ENCODE data around the gene PHYKPL. TPM values are rescaled to one million over a fixed set of nuclear protein-coding genes. Genes with fewer than 3 reads are reported as not detected.
A peak's percentile ranks its signal among the peaks of the same experiment; 100 is the strongest.

The PHYKPL gene
- total and polyA plus RNA-seq, 5 donors from 2014 or later: 41.5 to 165 (median 42.9) TPM

- H3K4me3 ChIP-seq (ENCODE audit: low read depth, low read length): no peak overlapping the region
These were observed 36.3 kb downstream of the PHYKPL start for GRCh38 chr5:178196281-178196812.

GRCh38 chr5:178194026-178194425 lies 38.6 kb downstream of the PHYKPL start:
- no peak overlapping the region for H3K4me3 ChIP-seq (ENCODE audit: low read depth, low read length)
- Mint-ChIP-seq H3K4me1 (peaks cover 0 to 6% (median 4%) of the 10 kb centered on the region in 4 donors), H3K27ac (no peak overlapping the region), H3K27me3 (peaks cover 35% of the 10 kb centered on the region), H3K36me3 (no peaks in the 10 kb centered on the region), H3K4me3 (no peak overlapping the region), H3K9me3 (peaks cover 0 to 3% (median 0%) of the 10 kb centered on the region in 7 donors)
- DNase-seq: no peak
- H3K27me3 ChIP-seq (ENCODE audit: control insufficient read depth, insufficient read depth, low read length): peaks cover 7% of the 10 kb centered on the region
- ATAC-seq (ENCODE audit: low read depth in 2 of 2): no peak
- no peaks in the 10 kb centered on the region for H3K9me3 ChIP-seq (ENCODE audit: control insufficient read depth in 2 of 2, low read length in 2 of 2)
- no peaks in the 10 kb centered on the region for H3K36me3 ChIP-seq (ENCODE audit: control insufficient read depth, insufficient read depth, low read length)
- H3K4me1 ChIP-seq (ENCODE audit: control insufficient read depth, insufficient read depth, low read length, poor library complexity, severe bottlenecking): no peaks in the 10 kb centered on the region
- H3K27ac ChIP-seq (ENCODE audit: insufficient read depth, low read length, poor library complexity, severe bottlenecking): no peak overlapping the region

More at GRCh38 chr5:178196281-178196812, 36.3 kb downstream of the PHYKPL start:
- Mint-ChIP-seq H3K9me3 (peaks cover 0 to 3% (median 0%) of the 10 kb centered on the region in 7 donors), H3K4me1 (peaks cover 0 to 6% (median 4%) of the 10 kb centered on the region in 4 donors), H3K36me3 (no peaks in the 10 kb centered on the region), H3K27me3 (peaks cover 29% of the 10 kb centered on the region), H3K4me3 (no peak overlapping the region), H3K27ac (no peak overlapping the region)
- Histone ChIP-seq H3K9me3 (ENCODE audit: control insufficient read depth in 2 of 2, low read length in 2 of 2) (no peaks in the 10 kb centered on the region), H3K27me3 (ENCODE audit: control insufficient read depth, insufficient read depth, low read length) (peaks cover 7% of the 10 kb centered on the region), H3K4me1 (ENCODE audit: control insufficient read depth, insufficient read depth, low read length, poor library complexity, severe bottlenecking) (no peaks in the 10 kb centered on the region), H3K27ac (ENCODE audit: insufficient read depth, low read length, poor library complexity, severe bottlenecking) (no peak overlapping the region), H3K36me3 (ENCODE audit: control insufficient read depth, insufficient read depth, low read length) (no peaks in the 10 kb centered on the region)
- DNase-seq: no peak
- ATAC-seq (ENCODE audit: low read depth in 2 of 2): no peak

GRCh38 chr5:178193251-178193809 lies 39.3 kb downstream of the PHYKPL start:
- Histone ChIP-seq H3K4me1 (ENCODE audit: control insufficient read depth, insufficient read depth, low read length, poor library complexity, severe bottlenecking) (no peaks in the 10 kb centered on the region), H3K27ac (ENCODE audit: insufficient read depth, low read length, poor library complexity, severe bottlenecking) (no peak overlapping the region), H3K27me3 (ENCODE audit: control insufficient read depth, insufficient read depth, low read length) (peaks cover 7% of the 10 kb centered on the region), H3K36me3 (ENCODE audit: control insufficient read depth, insufficient read depth, low read length) (no peaks in the 10 kb centered on the region), H3K9me3 (ENCODE audit: control insufficient read depth in 2 of 2, low read length in 2 of 2) (no peaks in the 10 kb centered on the region), H3K4me3 (ENCODE audit: low read depth, low read length) (no peak overlapping the region)
- no peak overlapping the region for H3K4me3 Mint-ChIP-seq
- no peaks in the 10 kb centered on the region for H3K36me3 Mint-ChIP-seq
- DNase-seq (no peak), ATAC-seq (ENCODE audit: low read depth in 2 of 2) (no peak)
- H3K27me3 Mint-ChIP-seq: peaks cover 41% of the 10 kb centered on the region
- peaks cover 0 to 6% (median 4%) of the 10 kb centered on the region in 4 donors for H3K4me1 Mint-ChIP-seq
- peak overlapping the region in 1 of 3 donors; percentile 1 for H3K27ac Mint-ChIP-seq
- peaks cover 0 to 3% (median 0%) of the 10 kb centered on the region in 7 donors for H3K9me3 Mint-ChIP-seq

- no peaks in the 10 kb centered on the region for H3K4me1 ChIP-seq (ENCODE audit: control insufficient read depth, insufficient read depth, low read length, poor library complexity, severe bottlenecking)
- no peak for DNase-seq
- H3K36me3 Mint-ChIP-seq: no peaks in the 10 kb centered on the region
- H3K27me3 Mint-ChIP-seq: peaks cover 44% of the 10 kb centered on the region
- H3K9me3 Mint-ChIP-seq: peaks cover 0 to 3% (median 0%) of the 10 kb centered on the region in 7 donors
- no peak overlapping the region for H3K27ac Mint-ChIP-seq
- H3K27ac ChIP-seq (ENCODE audit: insufficient read depth, low read length, poor library complexity, severe bottlenecking): no peak overlapping the region
- no peaks in the 10 kb centered on the region for H3K36me3 ChIP-seq (ENCODE audit: control insufficient read depth, insufficient read depth, low read length)
- no peak overlapping the region for H3K4me3 Mint-ChIP-seq
- H3K4me1 Mint-ChIP-seq: peaks cover 0 to 6% (median 4%) of the 10 kb centered on the region in 4 donors
- peaks cover 7% of the 10 kb centered on the region for H3K27me3 ChIP-seq (ENCODE audit: control insufficient read depth, insufficient read depth, low read length)
- ATAC-seq (ENCODE audit: low read depth in 2 of 2): no peak
- H3K9me3 ChIP-seq (ENCODE audit: control insufficient read depth in 2 of 2, low read length in 2 of 2): no peaks in the 10 kb centered on the region
- H3K4me3 ChIP-seq (ENCODE audit: low read depth, low read length): no peak overlapping the region
These were observed 39.8 kb downstream of the PHYKPL start for GRCh38 chr5:178192787-178193186.

- peaks cover 7% of the 10 kb centered on the region for H3K27me3 ChIP-seq (ENCODE audit: control insufficient read depth, insufficient read depth, low read length)
- H3K9me3 ChIP-seq (ENCODE audit: control insufficient read depth in 2 of 2, low read length in 2 of 2): no peaks in the 10 kb centered on the region
- H3K36me3 Mint-ChIP-seq: no peaks in the 10 kb centered on the region
- peaks cover 0 to 3% (median 0%) of the 10 kb centered on the region in 7 donors for H3K9me3 Mint-ChIP-seq
- H3K27ac Mint-ChIP-seq: no peak overlapping the region
- H3K36me3 ChIP-seq (ENCODE audit: control insufficient read depth, insufficient read depth, low read length): no peaks in the 10 kb centered on the region
- ATAC-seq (ENCODE audit: low read depth in 2 of 2): no peak
- H3K4me1 Mint-ChIP-seq: peaks cover 0 to 6% (median 4%) of the 10 kb centered on the region in 4 donors
- H3K27ac ChIP-seq (ENCODE audit: insufficient read depth, low read length, poor library complexity, severe bottlenecking): no peak overlapping the region
- H3K4me3 Mint-ChIP-seq: no peak overlapping the region
- peaks cover 44% of the 10 kb centered on the region for H3K27me3 Mint-ChIP-seq
- H3K4me1 ChIP-seq (ENCODE audit: control insufficient read depth, insufficient read depth, low read length, poor library complexity, severe bottlenecking): no peaks in the 10 kb centered on the region
- DNase-seq: no peak
- no peak overlapping the region for H3K4me3 ChIP-seq (ENCODE audit: low read depth, low read length)
These were observed 40.4 kb downstream of the PHYKPL start for GRCh38 chr5:178192244-178192643.

- Histone ChIP-seq H3K36me3 (ENCODE audit: control insufficient read depth, insufficient read depth, low read length) (no peaks in the 10 kb centered on the region), H3K27me3 (ENCODE audit: control insufficient read depth, insufficient read depth, low read length) (peaks cover 7% of the 10 kb centered on the region), H3K4me3 (ENCODE audit: low read depth, low read length) (no peak overlapping the region), H3K27ac (ENCODE audit: insufficient read depth, low read length, poor library complexity, severe bottlenecking) (no peak overlapping the region), H3K9me3 (ENCODE audit: control insufficient read depth in 2 of 2, low read length in 2 of 2) (no peaks in the 10 kb centered on the region), H3K4me1 (ENCODE audit: control insufficient read depth, insufficient read depth, low read length, poor library complexity, severe bottlenecking) (no peaks in the 10 kb centered on the region)
- H3K4me3 Mint-ChIP-seq: no peak overlapping the region
- H3K9me3 Mint-ChIP-seq: peaks cover 0 to 3% (median 0%) of the 10 kb centered on the region in 7 donors
- no peak for ATAC-seq (ENCODE audit: low read depth in 2 of 2)
- peaks cover 44% of the 10 kb centered on the region for H3K27me3 Mint-ChIP-seq
- H3K27ac Mint-ChIP-seq: no peak overlapping the region
- H3K36me3 Mint-ChIP-seq: no peaks in the 10 kb centered on the region
- peaks cover 0 to 6% (median 4%) of the 10 kb centered on the region in 4 donors for H3K4me1 Mint-ChIP-seq
- DNase-seq: no peak
These were observed 40.9 kb downstream of the PHYKPL start for GRCh38 chr5:178191661-178192060.

- Mint-ChIP-seq H3K4me3 (no peak overlapping the region), H3K9me3 (peaks cover 0 to 3% (median 0%) of the 10 kb centered on the region in 7 donors), H3K27me3 (peaks cover 47% of the 10 kb centered on the region), H3K4me1 (peaks cover 0 to 4% (median 2%) of the 10 kb centered on the region in 4 donors), H3K27ac (no peak overlapping the region), H3K36me3 (no peaks in the 10 kb centered on the region)
- DNase-seq (no peak), ATAC-seq (ENCODE audit: low read depth in 2 of 2) (no peak)
- no peaks in the 10 kb centered on the region for H3K36me3 ChIP-seq (ENCODE audit: control insufficient read depth, insufficient read depth, low read length)
- no peak overlapping the region for H3K4me3 ChIP-seq (ENCODE audit: low read depth, low read length)
- H3K4me1 ChIP-seq (ENCODE audit: control insufficient read depth, insufficient read depth, low read length, poor library complexity, severe bottlenecking): no peaks in the 10 kb centered on the region
- H3K9me3 ChIP-seq (ENCODE audit: control insufficient read depth in 2 of 2, low read length in 2 of 2): no peaks in the 10 kb centered on the region
- no peak overlapping the region for H3K27ac ChIP-seq (ENCODE audit: insufficient read depth, low read length, poor library complexity, severe bottlenecking)
- peaks cover 7% of the 10 kb centered on the region for H3K27me3 ChIP-seq (ENCODE audit: control insufficient read depth, insufficient read depth, low read length)
These were observed 43.2 kb downstream of the PHYKPL start for GRCh38 chr5:178189433-178189832.

GRCh38 chr5:178187014-178187413 lies 45.6 kb downstream of the PHYKPL start, which contains the start of gene GMCL2:
Gene GMCL2, minus strand, starts transcription at chr5:178187371. Its CDS starts 72 bp downstream, at chr5:178187299.
- H3K9me3 ChIP-seq (ENCODE audit: control insufficient read depth in 2 of 2, low read length in 2 of 2): no peaks in the 10 kb centered on the region
- H3K4me3 Mint-ChIP-seq: no peak within 1 kb of the TSS
- H3K36me3 ChIP-seq (ENCODE audit: control insufficient read depth, insufficient read depth, low read length): no peaks in the 10 kb centered on the region
- no peaks in the 10 kb centered on the region for H3K36me3 Mint-ChIP-seq
- H3K4me1 Mint-ChIP-seq: peaks cover 0 to 5% (median 2%) of the 10 kb centered on the region in 4 donors
- H3K27me3 ChIP-seq (ENCODE audit: control insufficient read depth, insufficient read depth, low read length): no peaks in the 10 kb centered on the region
- H3K4me3 ChIP-seq (ENCODE audit: low read depth, low read length): no peak within 1 kb of the TSS
- ATAC-seq (ENCODE audit: low read depth in 2 of 2): no peak
- no peak for DNase-seq
- peaks cover 24% of the 10 kb centered on the region for H3K27me3 Mint-ChIP-seq
- no peak within 1 kb of the TSS for H3K27ac ChIP-seq (ENCODE audit: insufficient read depth, low read length, poor library complexity, severe bottlenecking)
- H3K27ac Mint-ChIP-seq: no peak within 1 kb of the TSS
- H3K9me3 Mint-ChIP-seq: no peaks in the 10 kb centered on the region
- H3K4me1 ChIP-seq (ENCODE audit: control insufficient read depth, insufficient read depth, low read length, poor library complexity, severe bottlenecking): no peaks in the 10 kb centered on the region

Data from CD4-positive, CD25-positive, alpha-beta regulatory T cell (primary cell).